ENCODE measurements around the gene GFI1B.

The GFI1B gene

DNA sequence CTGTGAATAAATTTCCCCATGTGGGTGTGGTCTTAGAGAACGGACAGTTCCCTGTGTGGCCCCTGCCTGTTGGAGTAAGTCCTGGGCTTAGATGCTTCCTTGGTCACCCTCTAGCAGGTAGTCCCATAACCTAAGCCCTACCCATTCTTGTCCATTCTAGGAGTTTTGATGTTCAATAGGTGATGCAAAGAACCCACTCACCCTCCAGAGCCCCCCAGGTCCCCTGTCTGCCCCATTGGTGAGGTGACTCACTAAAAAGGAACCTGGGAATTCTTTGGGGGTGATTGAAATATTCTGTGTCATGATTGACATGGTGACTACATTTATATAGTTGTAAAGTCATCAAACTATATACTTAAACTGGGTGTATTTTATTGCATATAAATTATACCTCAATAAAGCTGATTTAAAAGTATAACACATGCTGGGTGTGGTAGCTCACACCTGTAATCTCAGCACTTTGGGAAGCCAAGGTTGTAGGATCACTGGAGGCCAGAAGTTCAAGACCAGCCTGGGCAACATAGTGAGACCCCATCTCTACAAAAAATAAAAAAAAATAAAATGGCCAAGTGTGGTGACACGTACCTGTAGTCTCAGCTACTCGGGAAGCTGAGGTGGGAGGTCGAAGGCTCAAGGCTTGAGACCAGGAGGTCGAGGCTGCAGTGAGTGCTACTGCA, 31.6 kb downstream of the GFI1B start:
- DNase-seq (ENCODE audit: low read depth in 2 of 2) = no peak

DNA sequence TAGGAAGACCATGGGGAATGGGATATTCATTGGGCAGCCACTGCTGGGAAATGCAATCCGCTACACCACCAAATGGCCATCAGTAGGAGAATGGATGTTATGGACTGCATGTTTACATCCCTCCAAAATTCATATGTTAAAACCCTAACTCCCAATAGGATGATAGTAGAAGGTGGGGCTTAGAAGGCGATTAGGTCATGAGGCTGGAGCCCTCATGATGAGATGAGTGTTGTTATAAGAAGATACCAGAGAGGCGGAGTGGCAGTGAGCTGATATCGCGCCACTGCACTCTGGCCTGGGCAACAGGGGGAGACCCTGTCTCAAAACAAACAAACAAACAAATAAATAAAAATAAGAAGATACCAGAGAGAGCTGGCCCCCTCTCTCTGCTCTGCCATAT, 36.2 kb downstream of the GFI1B start:
- DNase-seq (ENCODE audit: low read depth in 2 of 2) = no peak

DNA sequence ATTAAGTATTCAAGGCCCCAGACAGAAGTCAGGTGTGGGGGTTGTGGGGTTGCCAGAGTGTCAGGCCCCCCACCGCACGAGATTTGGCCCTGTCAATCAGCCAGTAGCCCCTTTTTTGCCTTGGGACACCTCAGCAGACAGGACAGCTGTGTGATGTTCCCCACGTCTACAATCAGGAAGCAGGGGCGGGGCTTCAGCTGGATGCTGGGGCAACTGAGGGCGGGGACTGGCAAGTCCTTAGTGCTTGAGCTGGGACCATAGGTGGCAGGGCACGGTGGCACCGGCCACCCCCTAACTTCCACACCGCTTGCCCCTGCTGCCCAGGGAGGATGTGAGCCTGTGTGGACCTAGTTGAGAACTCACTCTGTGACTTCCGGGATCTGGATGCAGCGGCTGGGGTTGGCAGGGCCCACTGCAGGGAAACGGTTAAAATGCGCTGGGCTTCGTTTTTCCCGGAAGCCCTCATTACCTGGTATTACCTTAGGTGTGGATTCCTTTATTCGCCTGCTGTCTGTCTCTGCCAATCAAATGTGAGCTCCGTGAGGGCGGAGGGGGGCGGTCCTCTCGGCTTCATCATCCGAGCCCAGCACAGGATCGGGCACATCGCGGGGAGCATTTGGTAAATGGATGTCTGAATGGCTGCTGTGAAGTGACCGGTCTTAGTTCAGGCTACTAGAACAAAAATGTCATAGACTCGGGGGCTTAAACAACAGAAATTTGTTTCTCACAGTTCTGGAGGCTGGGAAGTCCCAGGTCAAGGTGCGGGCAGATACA, 44.8 kb downstream of the GFI1B start:
- DNase-seq (ENCODE audit: low read depth in 2 of 2) = peak in 1 of 2 donors; percentile 51

DNA sequence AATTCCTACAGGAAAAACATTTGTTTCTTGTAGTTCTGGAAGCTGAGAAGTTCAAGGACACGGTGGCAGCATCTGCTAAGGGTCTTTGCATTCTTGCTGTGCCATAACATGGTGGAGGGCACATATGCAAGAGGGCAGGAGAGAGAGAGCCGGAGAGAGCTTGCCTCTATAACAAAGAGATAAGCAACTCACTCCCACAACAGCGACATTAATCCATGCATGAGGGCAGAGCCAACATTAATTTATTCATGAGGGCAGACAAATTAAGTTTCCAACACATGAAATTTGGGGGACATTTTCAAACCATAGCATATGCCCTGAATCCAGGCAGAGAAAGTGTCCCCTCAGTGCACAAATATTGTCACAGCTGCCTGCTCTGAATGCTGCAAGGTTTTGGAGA, 47.9 kb downstream of the GFI1B start:
- no peak for DNase-seq (ENCODE audit: low read depth in 2 of 2)

DNA sequence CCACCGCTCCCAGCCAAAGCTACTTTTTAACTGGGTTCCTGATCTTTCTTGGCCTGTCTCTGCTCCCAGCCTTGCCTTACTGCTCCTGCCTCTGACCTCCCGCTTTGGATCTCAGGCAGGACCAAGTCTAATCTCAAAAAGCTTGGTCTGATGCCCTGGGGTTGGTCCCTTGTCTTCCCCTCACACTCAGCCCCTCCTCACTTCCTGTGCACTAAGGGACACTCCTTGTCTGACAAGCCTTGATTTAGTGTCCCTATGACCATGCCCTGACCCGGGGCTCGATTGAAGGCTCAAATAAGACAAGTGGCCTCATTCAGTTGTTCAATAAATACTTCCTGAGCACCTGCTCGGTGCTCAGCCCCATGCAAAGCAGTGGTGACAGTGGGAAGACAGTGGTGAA, 48.6 kb downstream of the GFI1B start:
- no peak for DNase-seq (ENCODE audit: low read depth in 2 of 2)

DNA sequence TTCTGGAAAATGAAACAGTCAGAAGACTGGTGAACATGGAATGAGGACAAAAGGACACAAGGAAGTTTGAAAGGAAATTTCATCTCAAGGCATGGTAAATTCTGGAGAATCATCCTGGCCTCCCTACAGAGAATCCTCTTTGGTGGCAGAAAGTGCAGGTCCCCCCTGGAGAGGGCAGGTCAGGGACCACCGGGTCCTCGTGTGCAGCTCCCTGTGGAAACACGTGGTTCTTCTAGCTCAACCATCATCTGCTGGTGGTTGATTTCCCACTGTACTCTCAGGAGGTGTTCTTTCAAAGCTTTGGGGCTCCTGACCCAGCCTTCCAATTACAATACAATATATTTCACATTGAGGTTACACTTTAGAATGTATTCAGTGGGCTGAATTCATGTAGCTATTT, 49.7 kb downstream of the GFI1B start:
- no peak for DNase-seq (ENCODE audit: low read depth in 2 of 2)

DNA sequence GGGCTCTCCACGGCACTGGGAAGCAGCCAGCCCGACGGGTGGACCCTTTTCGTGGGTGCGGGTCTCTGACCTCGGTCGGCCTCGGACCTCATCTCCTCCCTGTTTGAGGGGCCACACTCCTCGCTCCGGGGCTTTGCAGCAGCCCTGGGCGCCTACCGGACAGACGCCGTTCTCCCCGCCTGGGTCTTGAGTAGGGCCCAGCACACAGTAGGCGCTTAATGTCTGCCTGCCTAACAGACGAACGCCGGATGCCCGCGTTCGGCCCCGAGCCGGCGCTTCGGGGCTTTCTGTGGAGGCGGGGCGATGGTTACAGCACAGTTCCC, 51.5 kb downstream of the GFI1B start:
- peak in 1 of 2 donors; percentile 14 for DNase-seq (ENCODE audit: low read depth in 2 of 2)

DNA sequence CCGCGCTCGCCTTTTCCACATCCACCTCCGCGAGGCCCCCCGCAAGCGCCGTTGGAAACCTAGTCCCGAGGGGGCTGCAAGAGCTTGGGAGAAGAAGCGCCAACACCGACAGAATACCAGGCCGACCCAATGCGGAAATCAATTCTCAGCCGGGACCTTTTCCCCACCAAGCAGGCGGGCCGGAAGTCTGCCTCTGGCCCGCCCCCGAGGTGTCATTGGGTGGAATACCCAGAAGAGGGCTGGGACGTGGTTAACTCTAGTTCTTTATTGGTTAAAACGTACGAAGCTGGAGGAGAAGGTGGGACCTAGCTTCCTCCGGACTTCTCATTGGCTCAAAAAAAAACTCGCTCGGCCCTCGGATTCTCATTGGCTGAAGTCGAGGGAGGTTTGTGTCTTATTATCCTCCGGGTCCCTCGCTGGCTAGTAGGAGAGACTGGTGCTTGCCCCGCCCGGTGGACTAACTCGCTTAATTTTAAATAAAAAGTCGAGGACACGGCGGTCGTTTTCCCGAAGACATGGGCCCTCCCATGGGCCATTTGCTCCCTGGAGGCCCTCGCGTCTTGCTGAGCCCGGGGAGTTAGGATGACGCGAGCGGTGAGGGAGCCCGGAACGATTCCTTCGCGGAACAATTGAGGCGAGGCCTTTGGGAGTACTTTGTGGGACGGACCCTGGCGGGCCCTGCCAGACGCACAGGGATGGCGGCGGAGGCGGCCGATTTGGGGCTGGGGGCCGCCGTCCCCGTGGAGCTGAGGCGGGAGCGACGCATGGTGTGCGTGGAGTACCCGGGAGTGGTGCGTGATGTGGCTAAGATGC, 52.0 kb downstream of the GFI1B start, which contains the start of gene GTF3C5:
Gene GTF3C5, plus strand, starts transcription at position 681 of the 813 bp plus-strand sequence. Its CDS starts 15 bp downstream, at position 696.
- DNase-seq (ENCODE audit: low read depth in 2 of 2) = peak; percentile 79

DNA sequence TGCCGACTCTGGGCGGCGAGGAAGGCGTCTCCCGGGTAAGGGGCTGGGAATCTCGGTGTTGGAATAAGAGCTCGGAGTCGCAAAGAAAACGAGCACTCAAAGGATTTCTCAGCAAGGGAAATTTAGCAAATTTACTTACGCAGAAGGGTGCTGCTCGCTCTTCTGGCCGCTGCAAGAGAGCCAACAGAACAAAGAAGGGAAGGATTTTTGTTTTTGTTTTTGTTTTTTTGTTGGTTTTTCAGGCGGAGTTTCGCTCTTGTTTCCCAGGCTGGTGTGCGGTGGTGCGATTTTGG, 52.6 kb downstream of the GFI1B start:
- no peak for DNase-seq (ENCODE audit: low read depth in 2 of 2)

DNA sequence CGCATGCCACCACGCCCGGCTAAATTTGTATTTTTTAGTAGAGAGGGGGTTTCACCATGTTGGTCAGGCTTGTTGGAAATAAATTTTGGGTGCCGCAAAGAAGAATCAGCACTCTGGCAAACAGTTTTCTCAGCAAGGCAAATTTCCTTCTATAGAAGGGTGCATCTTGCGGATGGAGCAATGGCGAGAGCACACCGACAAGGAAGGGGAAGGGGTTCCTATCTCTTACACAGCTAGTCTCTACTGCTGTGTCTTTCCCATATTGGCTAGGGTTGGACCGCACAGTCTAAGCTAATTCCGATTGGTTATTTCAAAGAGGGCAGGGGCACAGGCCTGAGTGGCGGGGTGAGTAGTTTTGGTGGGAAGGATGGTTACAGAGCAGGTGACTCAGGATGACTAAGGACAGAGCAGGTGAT, 53.0 kb downstream of the GFI1B start:
- DNase-seq (ENCODE audit: low read depth in 2 of 2) = no peak

DNA sequence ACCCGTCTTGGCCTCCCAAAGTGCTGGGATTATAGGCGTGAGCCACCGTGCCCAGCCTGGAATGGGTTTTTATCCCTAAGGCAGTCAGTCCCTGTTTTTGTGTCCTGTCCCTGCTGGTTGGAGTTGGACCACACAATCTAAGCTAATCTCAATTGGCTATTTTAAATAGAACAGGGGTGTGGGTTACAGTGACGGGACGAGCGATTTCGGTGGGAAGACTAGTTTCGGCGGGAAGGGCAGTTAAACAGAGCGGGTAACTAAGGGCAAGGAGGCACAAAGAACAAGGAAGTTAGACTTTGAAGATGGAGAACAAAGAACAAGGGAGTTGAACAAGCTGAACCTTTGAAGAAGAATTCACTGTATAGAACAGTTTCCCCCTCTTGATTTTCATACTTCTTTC, 53.7 kb downstream of the GFI1B start:
- DNase-seq (ENCODE audit: low read depth in 2 of 2) = no peak

DNA sequence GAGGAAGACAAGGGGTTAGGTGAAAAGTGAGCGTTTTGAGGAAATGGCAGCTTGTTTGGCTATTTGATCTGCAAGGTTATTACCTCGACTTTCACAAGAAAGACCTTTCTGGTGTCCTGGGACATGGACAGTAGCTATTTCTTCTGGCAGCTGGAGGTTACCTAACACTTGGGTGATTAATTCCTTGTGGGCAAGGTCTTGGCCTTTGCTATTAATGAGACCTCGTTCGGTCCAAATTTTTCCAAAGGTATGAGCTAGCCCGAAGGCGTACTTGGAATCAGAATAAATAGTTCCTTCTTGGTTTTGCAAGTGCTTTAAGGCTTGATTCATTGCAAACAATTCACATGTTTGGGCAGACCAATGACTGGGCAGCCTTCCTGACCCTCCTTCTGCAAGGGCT, 57.2 kb downstream of the GFI1B start:
- no peak for DNase-seq (ENCODE audit: low read depth in 2 of 2)

DNA sequence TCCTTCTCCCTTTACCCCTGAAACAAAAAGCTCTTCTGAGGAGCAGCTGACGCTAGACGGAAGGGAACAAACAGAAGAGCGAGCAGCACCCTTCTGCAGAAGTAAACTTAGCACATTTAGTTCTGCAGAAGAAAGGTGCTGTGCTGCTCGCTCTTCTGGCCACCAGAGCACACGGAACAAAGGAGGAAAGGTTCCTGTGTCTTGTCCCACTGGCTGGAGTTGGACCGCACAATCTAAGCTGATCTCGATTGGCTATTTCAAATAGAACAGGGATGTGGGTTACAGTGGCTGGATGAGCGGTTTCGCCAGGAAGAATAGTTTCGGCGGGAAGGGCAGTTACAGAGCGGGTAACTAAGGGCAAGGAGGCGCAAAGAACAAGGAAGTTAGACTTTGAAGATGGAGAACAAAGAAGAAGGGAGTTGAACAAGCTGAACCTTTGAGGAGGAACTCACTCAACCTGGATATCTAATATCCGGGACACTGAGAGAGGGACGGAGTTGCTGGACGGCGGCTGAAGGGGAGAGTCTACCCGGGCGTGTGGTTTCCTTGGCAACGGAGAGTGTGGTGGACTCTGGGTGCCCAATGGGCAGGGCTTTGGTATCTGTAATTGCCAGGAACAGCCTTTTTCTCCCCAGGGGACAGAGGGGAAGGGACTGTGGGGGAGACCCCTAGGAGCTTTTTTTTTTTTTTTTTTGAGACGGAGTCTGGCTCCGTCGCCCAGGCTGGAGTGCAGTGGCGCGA, 59.5 kb downstream of the GFI1B start:
- DNase-seq (ENCODE audit: low read depth in 2 of 2) = no peak

DNA sequence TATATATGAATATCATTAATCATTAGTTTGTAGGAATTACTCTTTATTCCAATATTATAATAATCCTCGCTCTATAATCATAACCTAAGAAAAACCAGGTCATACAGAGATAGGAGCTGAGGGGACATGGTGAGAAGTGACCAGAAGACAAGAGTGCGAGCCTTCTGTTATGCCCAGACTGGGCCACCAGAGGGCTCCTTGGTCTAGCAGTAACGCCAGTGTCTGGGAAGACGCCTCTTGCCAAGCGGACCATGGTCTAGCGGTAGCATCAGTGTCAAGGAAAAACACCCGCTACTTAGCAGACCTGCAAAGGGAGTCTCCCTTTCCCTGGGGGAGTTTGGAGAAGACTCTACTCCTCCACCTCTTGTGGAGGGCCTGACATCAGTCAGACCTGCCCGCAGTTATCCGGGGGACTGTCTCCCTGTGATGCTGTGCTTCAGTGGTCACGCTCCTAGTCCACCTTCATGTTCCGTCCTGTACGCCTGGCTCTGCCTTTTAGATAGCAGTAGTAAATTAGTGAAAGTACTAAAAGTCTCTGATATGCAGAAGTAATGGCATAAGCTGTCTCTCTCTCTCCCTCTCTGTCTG, 62.5 kb downstream of the GFI1B start:
- peak in 1 of 2 donors; percentile 22 for DNase-seq (ENCODE audit: low read depth in 2 of 2)

Measured in activated CD4-positive, alpha-beta T cell treated with anti-CD3 and anti-CD28 coated beads for 24 hours (primary cell).